ENCODE measurements around the gene REN. TPM values are rescaled to one million over a fixed set of nuclear protein-coding genes. Genes with fewer than 3 reads are reported as not detected.

The REN gene
- total RNA-seq, 1 donor from 2014 or later, result not detected

DNA sequence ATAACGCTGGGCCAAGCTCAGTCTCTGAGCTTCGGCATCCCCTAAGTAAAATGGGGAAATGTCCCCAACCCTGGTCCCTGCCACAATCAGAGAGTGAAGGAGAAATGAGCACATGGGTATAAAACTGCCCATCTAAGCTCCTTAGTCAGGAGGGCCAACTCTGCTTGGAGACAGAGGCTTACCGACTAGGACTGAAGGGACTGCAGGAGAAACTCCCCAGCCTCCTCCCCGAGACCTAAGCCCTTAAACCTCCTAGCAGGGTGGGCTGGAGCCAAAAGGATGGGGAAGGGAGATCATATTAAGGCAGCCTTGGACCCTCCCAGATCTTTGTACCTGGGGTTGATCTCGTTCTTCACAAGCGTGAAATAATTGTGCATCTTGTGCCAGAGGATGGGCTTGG, 19.8 kb downstream of the REN start:
- Mint-ChIP-seq H3K36me3 (ENCODE audit: unreplicated experiment) (peaks cover under 1% of the 10 kb centered on the region), H3K4me3 (ENCODE audit: unreplicated experiment) (no peak overlapping the region), H3K9me3 (ENCODE audit: unreplicated experiment) (no peaks in the 10 kb centered on the region), H3K27ac (ENCODE audit: unreplicated experiment) (no peak overlapping the region), H3K27me3 (ENCODE audit: unreplicated experiment) (no peaks in the 10 kb centered on the region), H3K4me1 (ENCODE audit: unreplicated experiment) (peaks cover 15% of the 10 kb centered on the region)
- TF ChIP-seq, protein P1, sequence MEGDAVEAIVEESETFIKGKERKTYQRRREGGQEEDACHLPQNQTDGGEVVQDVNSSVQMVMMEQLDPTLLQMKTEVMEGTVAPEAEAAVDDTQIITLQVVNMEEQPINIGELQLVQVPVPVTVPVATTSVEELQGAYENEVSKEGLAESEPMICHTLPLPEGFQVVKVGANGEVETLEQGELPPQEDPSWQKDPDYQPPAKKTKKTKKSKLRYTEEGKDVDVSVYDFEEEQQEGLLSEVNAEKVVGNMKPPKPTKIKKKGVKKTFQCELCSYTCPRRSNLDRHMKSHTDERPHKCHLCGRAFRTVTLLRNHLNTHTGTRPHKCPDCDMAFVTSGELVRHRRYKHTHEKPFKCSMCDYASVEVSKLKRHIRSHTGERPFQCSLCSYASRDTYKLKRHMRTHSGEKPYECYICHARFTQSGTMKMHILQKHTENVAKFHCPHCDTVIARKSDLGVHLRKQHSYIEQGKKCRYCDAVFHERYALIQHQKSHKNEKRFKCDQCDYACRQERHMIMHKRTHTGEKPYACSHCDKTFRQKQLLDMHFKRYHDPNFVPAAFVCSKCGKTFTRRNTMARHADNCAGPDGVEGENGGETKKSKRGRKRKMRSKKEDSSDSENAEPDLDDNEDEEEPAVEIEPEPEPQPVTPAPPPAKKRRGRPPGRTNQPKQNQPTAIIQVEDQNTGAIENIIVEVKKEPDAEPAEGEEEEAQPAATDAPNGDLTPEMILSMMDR (IDR thresholded peaks at IDR 0.05), result no peak
- DNase-seq (ENCODE audit: extremely low spot score, unreplicated experiment), result no peak

DNA sequence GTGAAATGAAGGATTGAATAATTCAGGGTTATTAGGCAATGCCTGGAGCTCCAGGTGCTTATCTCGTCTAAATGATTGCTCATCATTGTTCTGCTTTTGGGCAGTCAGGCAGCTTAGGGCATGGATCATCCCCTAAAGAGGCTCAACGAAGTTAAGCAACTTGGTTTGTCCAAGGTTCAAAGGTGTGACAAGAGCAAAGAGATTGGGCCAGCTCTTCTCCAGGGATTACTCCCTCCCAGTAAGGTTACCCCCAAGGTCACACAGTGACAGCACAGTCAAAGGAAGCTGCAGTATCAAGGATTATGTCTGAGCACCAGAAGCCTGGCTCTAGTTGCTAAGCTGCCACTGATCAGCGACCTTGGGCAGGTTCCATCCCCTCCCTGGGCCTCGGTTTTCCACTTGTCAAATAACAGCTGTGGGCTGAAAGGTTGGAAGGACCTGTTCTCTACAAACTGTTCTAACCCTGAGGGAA, 21.1 kb downstream of the REN start:
- TF ChIP-seq, protein P1 (IDR thresholded peaks at IDR 0.05), result no peak
- Mint-ChIP-seq H3K27me3 (ENCODE audit: unreplicated experiment) (no peaks in the 10 kb centered on the region), H3K9me3 (ENCODE audit: unreplicated experiment) (no peaks in the 10 kb centered on the region), H3K36me3 (ENCODE audit: unreplicated experiment) (peaks cover 6% of the 10 kb centered on the region), H3K4me1 (ENCODE audit: unreplicated experiment) (peaks cover 6% of the 10 kb centered on the region), H3K4me3 (ENCODE audit: unreplicated experiment) (no peak overlapping the region), H3K27ac (ENCODE audit: unreplicated experiment) (no peak overlapping the region)
- no peak for DNase-seq (ENCODE audit: extremely low spot score, unreplicated experiment)

DNA sequence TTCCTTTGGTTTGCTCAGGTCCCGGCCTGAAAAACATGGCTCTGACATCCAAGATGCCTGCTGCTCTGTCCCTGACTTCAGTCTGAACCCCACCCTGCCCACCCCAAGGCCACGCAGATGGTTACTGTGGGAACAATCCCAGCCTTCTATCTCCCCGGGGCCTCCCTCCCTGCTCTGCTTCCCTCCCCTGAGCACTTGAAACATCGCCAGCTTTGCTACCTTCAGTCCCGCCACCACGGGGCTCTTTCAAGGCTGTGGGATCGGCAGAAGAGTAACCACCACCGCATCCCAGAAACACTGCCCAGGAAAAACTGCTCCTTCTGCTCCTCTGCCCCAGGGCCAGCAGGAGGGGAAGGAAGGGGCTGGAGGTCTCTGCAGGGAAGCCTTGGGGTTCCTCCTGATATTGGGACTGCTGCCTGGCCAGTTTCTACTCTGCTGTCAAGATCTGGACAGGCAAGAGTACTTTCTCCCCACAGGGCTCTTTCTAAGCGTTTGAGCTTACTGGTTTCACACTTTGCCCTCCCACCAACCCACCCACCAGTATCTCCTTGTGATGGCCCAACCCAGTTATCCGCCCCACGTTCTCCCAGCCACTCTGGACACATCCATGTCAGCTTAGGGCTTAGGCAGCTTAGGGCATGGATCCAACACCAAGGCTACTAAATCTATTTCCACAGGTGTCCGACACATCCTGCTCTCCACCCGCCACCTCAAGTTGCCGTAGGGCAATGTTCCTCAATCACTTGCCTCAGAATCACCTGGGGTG, 22.7 kb downstream of the REN start:
- Mint-ChIP-seq H3K4me3 (ENCODE audit: unreplicated experiment) (no peak overlapping the region), H3K4me1 (ENCODE audit: unreplicated experiment) (no peaks in the 10 kb centered on the region), H3K27ac (ENCODE audit: unreplicated experiment) (no peak overlapping the region), H3K36me3 (ENCODE audit: unreplicated experiment) (peaks cover 12% of the 10 kb centered on the region), H3K27me3 (ENCODE audit: unreplicated experiment) (no peaks in the 10 kb centered on the region), H3K9me3 (ENCODE audit: unreplicated experiment) (no peaks in the 10 kb centered on the region)
- TF ChIP-seq, protein P1 (IDR thresholded peaks at IDR 0.05), result no peak
- no peak for DNase-seq (ENCODE audit: extremely low spot score, unreplicated experiment)

DNA sequence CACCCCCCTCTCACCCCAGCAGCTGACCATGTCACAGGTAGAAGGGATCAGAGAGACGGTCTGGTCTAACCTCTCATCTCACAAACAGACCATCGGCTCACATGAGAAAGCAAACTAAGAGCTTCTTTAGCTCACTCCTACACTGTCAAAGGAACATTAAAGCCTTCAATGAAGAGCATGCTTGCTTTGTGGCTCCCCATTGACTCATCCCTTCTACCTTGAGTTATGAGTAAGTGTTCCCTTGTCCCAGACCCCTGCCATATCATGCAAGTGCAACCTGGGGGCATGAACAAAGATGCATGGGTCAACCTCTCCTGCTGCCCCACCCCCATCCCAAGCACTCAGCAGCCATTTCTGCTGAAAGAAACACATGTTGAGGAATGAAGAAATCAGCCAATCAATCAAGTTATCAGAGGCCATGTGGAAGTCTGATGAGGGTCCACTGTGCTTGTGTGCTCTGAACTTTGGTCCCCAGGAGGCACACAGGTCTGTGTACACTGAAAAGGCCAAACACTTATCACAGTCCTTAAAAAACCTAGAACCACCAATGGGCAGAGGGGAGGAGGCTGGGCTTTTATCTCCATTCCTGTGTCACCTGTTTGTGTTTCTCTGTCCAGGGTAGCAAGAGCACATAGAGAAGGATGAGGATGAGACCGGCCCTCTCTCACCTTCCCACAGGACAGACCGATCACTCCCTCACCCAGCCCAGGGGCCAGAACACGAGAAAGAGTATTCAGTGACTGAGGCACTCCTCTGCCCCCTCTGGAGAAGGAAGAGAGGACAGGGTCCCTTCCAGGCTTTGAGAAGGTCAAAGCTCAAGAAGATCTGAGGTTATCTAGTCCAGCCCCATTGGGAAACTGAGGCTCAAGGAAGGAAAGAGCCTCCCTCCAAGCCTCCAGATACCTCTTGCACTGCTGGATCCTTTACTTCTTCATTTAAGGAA, 23.8 kb downstream of the REN start:
- H3K27ac Mint-ChIP-seq (ENCODE audit: unreplicated experiment), result no peak overlapping the region
- DNase-seq (ENCODE audit: extremely low spot score, unreplicated experiment), result no peak
- peaks cover 12% of the 10 kb centered on the region for H3K36me3 Mint-ChIP-seq (ENCODE audit: unreplicated experiment)
- no peaks in the 10 kb centered on the region for H3K27me3 Mint-ChIP-seq (ENCODE audit: unreplicated experiment)
- no peaks in the 10 kb centered on the region for H3K4me1 Mint-ChIP-seq (ENCODE audit: unreplicated experiment)
- TF ChIP-seq, protein P1 (IDR thresholded peaks at IDR 0.05), result no peak
- H3K4me3 Mint-ChIP-seq (ENCODE audit: unreplicated experiment), result no peak overlapping the region
- H3K9me3 Mint-ChIP-seq (ENCODE audit: unreplicated experiment), result no peaks in the 10 kb centered on the region

DNA sequence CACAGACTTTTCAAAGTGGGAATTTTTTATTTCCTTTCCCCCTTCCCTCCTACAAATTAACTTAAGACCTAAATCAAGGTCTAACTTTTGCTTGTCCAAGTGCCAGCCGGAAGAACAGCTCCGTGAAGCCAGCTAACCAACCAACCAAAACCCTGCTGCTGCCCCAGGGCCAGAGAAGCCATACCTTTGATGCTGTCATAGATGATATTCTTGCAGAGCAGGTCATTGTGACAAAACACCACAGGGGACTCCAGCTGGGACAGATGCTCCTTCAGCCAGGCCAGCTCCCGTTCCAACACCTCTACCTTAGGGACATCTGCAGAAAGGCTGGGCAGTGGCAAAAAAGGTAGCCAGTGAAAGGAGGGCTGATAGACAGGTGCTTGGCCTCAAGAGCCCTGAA, 25.0 kb downstream of the REN start:
- no peaks in the 10 kb centered on the region for H3K4me1 Mint-ChIP-seq (ENCODE audit: unreplicated experiment)
- H3K9me3 Mint-ChIP-seq (ENCODE audit: unreplicated experiment), result no peaks in the 10 kb centered on the region
- no peaks in the 10 kb centered on the region for H3K27me3 Mint-ChIP-seq (ENCODE audit: unreplicated experiment)
- H3K36me3 Mint-ChIP-seq (ENCODE audit: unreplicated experiment), result peaks cover 12% of the 10 kb centered on the region
- TF ChIP-seq, protein P1 (IDR thresholded peaks at IDR 0.05), result no peak
- DNase-seq (ENCODE audit: extremely low spot score, unreplicated experiment), result no peak
- H3K4me3 Mint-ChIP-seq (ENCODE audit: unreplicated experiment), result no peak overlapping the region
- no peak overlapping the region for H3K27ac Mint-ChIP-seq (ENCODE audit: unreplicated experiment)
